HepG2 (cell line): ENCODE results near the gene GRM8. TPM values are rescaled to one million over a fixed set of nuclear protein-coding genes. Genes with fewer than 3 reads are reported as not detected.

Experiments used
- ATAC-seq: fragments of 200-7000 bp; cut with Tn5 transposase; 3 replicates; pipeline ENCODE4 v1.9.1; 2020; ENCODE audit warnings: mild to moderate bottlenecking, moderate library complexity
- BruUV-seq: library from RNA; stranded (reverse); fragments of 400-500 nt; replicated peaks from 2 replicates; lab custom pipeline; 2021; lab: Mats Ljungman, UMichigan
- CTCF ChIA-PET: fragments of 300-600 bp; formaldehyde crosslinking; extraction: SDS; loops from one replicate; lab custom pipeline; 2021; ENCODE audit warnings: low total read pairs, inconsistent platforms, low intra/inter-chr PET ratio; lab: Yijun Ruan, JAX
- POLR2A ChIA-PET: fragments of 350-600 bp; sonication (Branson Sonifier 250); formaldehyde crosslinking; loops from one replicate; lab custom pipeline; 2020; ENCODE audit warnings: antibody characterized with exemption, inconsistent platforms; lab: Yijun Ruan, JAX
- DNase-seq: peaks from one replicate; pipeline ENCODE4 v3.0.0-alpha.2; 2015; ENCODE audit warnings: low spot score
- FAIRE-seq: peaks from 3 replicates; lab custom pipeline; 2011; peaks lifted over from hg19 to GRCh38; lab: Jason Lieb, UNC
- H2AFZ ChIP-seq: one replicate; pipeline ENCODE4 v1.6.1; 2011; ENCODE audit warnings: low read length, inconsistent platforms
- H3K27ac ChIP-seq: fragments of 300-600 bp; 3 replicates; pipeline ENCODE4 v1.8.0; 2011; ENCODE audit warnings: mixed run types, mild to moderate bottlenecking, mixed read lengths, low read length, inconsistent platforms; ENCODE audit not compliant: insufficient read depth; ENCODE audit errors: extremely low read length
- H3K27me3 ChIP-seq, 2 experiments: fragments of 200-600 bp in 1 of 2; 2 replicates in 1 of 2; 3 replicates in 1 of 2; pipeline versions ENCODE4 v1.6.0 to v1.8.0; 2011; ENCODE audit warnings: low read length in 2 of 2, mild to moderate bottlenecking in 2 of 2, moderate library complexity in 2 of 2, inconsistent platforms in 1 of 2; ENCODE audit not compliant: insufficient read depth in 2 of 2, control insufficient read depth in 1 of 2
- H3K36me3 ChIP-seq, 2 experiments: fragments of 200-600 bp in 1 of 2; replicated peaks in 1 of 2; 2 replicates in 1 of 2; 3 replicates in 1 of 2; pipeline versions ENCODE4 v1.5.1 to v1.8.0; 2011; ENCODE audit warnings: low read length in 2 of 2, inconsistent platforms in 1 of 2; ENCODE audit not compliant: insufficient read depth in 2 of 2, control insufficient read depth in 1 of 2
- H3K4me1 ChIP-seq: 2 replicates; pipeline ENCODE4 v1.5.1; 2012; ENCODE audit warnings: low read length, inconsistent platforms; ENCODE audit not compliant: insufficient read depth
- H3K4me2 ChIP-seq: 2 replicates; pipeline ENCODE4 v1.6.0; 2011; ENCODE audit warnings: low read depth, low read length, inconsistent platforms
- H3K4me3 ChIP-seq, 3 experiments: fragments of 200-600 bp in 1 of 3; sonication (generic), shearing (Covaris generic) in 1 of 3; replicated peaks in 1 of 3; 2 replicates each; pipeline ENCODE4 v1.5.1; 2011 to 2016; ENCODE audit warnings: low read length in 3 of 3, inconsistent platforms in 2 of 3, low read depth in 2 of 3, mild to moderate bottlenecking in 2 of 3, control low read depth in 1 of 3, mixed read lengths in 1 of 3; ENCODE audit not compliant: insufficient read depth in 1 of 3
- H3K79me2 ChIP-seq: one replicate; pipeline ENCODE4 v1.6.1; 2011; ENCODE audit warnings: low read length, inconsistent platforms; ENCODE audit not compliant: insufficient read depth
- H3K9ac ChIP-seq: 2 replicates; pipeline ENCODE4 v1.6.0; 2011; ENCODE audit warnings: mild to moderate bottlenecking, low read depth, low read length, inconsistent platforms; ENCODE audit not compliant: insufficient read depth
- H3K9me3 ChIP-seq: 2 replicates; pipeline ENCODE4 v1.5.1; 2012; ENCODE audit warnings: mild to moderate bottlenecking, low read length
- H4K20me1 ChIP-seq: 2 replicates; pipeline ENCODE4 v1.6.0; 2011; ENCODE audit warnings: inconsistent platforms, mild to moderate bottlenecking, low read length, moderate library complexity; ENCODE audit not compliant: insufficient read depth
- PHB2 ChIP-seq: fragments of 450-650 bp; IDR thresholded peaks from 2 replicates; pipeline ENCODE4 v1.6.1; 2018; ENCODE audit not compliant: partially characterized antibody
- SRF ChIP-seq: IDR thresholded peaks from 2 replicates; pipeline ENCODE4 v1.6.1; 2011; ENCODE audit warnings: mild to moderate bottlenecking, low read depth, low read length, moderate library complexity
- ZNF260 ChIP-seq: sonication (generic); formaldehyde crosslinking; IDR thresholded peaks from 2 replicates; pipeline ENCODE4 v1.4.0; 2020; ENCODE audit warnings: missing genetic modification reagents, low read depth, mild to moderate bottlenecking, borderline replicate concordance
- ZNF703 ChIP-seq: sonication (generic); formaldehyde crosslinking; IDR thresholded peaks from 2 replicates; pipeline ENCODE4 v1.5.1; 2020; ENCODE audit warnings: missing genetic modification reagents, mild to moderate bottlenecking, moderate library complexity, borderline replicate concordance
- ZNF792 ChIP-seq: IDR thresholded peaks from 2 replicates; pipeline ENCODE4 v1.6.1; 2016
- WGBS: methylation state at CpG from one replicate; pipeline ENCODE4 v1.1.6; 2017; ENCODE audit warnings: low lambda C conversion rate; 5-methylcytosine and 5-hydroxymethylcytosine counted together
- in situ Hi-C: cut with HindIII; loops from 2 replicates; pipeline ENCODE4 v1.10.0; 2017; ENCODE audit warnings: low pct_unique_long_range_greater_than_20kb; ENCODE audit not compliant: extremely low pct_ligation_motif_present
- intact Hi-C: fragments of 100-400 bp; cut with micrococcal nuclease; formaldehyde crosslinking; loops from one replicate; pipeline ENCODE4 v1.10.0; 2022; ENCODE audit not compliant: unreplicated experiment
- polyA plus RNA-seq, 8 experiments: library from polyadenylated mRNA; depleted of rRNA in 3 of 8; stranded (reverse) in 7 of 8; unstranded in 1 of 8; fragments of >200 nt; fragmentation: Illumina TruSeq in 4 of 8; extraction: Trizol in 4 of 8; gene quantifications; 2 replicates each; pipeline versions ENCODE4 v1.2.1 to v1.2.3, GENCODE V29; 2011 to 2016; ENCODE audit warnings: low read depth in 4 of 8, missing spikeins in 1 of 8, mixed read lengths in 1 of 8; ENCODE audit not compliant: insufficient read depth in 1 of 8
- total RNA-seq, 5 experiments: library from RNA; depleted of rRNA; stranded (reverse); fragments of >200 nt; fragmentation: Illumina TruSeq; extraction: Trizol; gene quantifications; 2 replicates each; pipeline ENCODE4 v1.2.3, GENCODE V29; 2016; ENCODE audit warnings: low read depth in 1 of 5

GRM8 gene
- total and polyA plus RNA-seq, 2 of the 13 experiments (the other 11 are each of a cell fraction or from before 2014, with no cell fraction given): not detected

- BruUV-seq: no TSS peak
- H3K9me3 ChIP-seq: no peaks in the 10 kb centered on the region
- H2AFZ ChIP-seq: no peak overlapping the region
- H3K27me3 ChIP-seq: no peaks in the 10 kb centered on the region
- no peak overlapping the region for H3K4me3 ChIP-seq
- DNase-seq (no peak), ATAC-seq (no peak), FAIRE-seq (no peak)
- H3K27ac ChIP-seq: no peak overlapping the region
- H3K4me2 ChIP-seq: no peak overlapping the region
- H3K9ac ChIP-seq: no peak overlapping the region
- no peaks in the 10 kb centered on the region for H3K4me1 ChIP-seq
- CTCF ChIA-PET: no interaction called here
- H3K79me2 ChIP-seq: no peaks in the 10 kb centered on the region
- no peaks in the 10 kb centered on the region for H4K20me1 ChIP-seq
- in situ Hi-C loops (no loop called here), intact Hi-C loops (no loop called here)
- POLR2A ChIA-PET: no interaction called here
- TF ChIP-seq SRF (no peak), ZNF260 (CRISPR knock-in tag) (no peak), PHB2 (no peak)
- no peaks in the 10 kb centered on the region for H3K36me3 ChIP-seq
Measured at GRCh38 chr7:127231415-127231814, 21.3 kb downstream of the GRM8 start.

- no TSS peak for BruUV-seq
- Histone ChIP-seq H3K4me2 (no peak overlapping the region), H3K9ac (no peak overlapping the region), H3K79me2 (no peaks in the 10 kb centered on the region), H3K27me3 (no peaks in the 10 kb centered on the region), H3K4me3 (no peak overlapping the region), H4K20me1 (no peaks in the 10 kb centered on the region), H3K36me3 (no peaks in the 10 kb centered on the region), H2AFZ (no peak overlapping the region)
- intact Hi-C loops: no loop called here
- CTCF ChIA-PET: no interaction called here
- POLR2A ChIA-PET: no interaction called here
- WGBS: 0% methylated on average over 3 of the region's 3 CpGs
- no peak for TF ChIP-seq ZNF792 (CRISPR knock-in tag)
- no peak for TF ChIP-seq ZNF703 (CRISPR knock-in tag)
- TF ChIP-seq, all 625 proteins: peak for 0
- no peak for ATAC-seq
- DNase-seq: no peak
- Histone ChIP-seq H3K27ac (no peak overlapping the region), H3K4me1 (no peaks in the 10 kb centered on the region), H3K9me3 (no peaks in the 10 kb centered on the region)
- no peak for FAIRE-seq
- in situ Hi-C loops: no loop called here
Measured at GRCh38 chr7:127230192-127230925, 22.4 kb downstream of the GRM8 start.
